ENCODE measurements around the gene UGT1A5.

The UGT1A5 gene

GRCh38 chr2:233820774-233821105 lies 108.0 kb downstream of the UGT1A5 start:
- Histone ChIP-seq H3K36me3 (no peaks in the 10 kb centered on the region), H3K27me3 (ENCODE audit: insufficient read depth, low read depth, severe bottlenecking) (no peaks in the 10 kb centered on the region), H3K27ac (no peak overlapping the region), H3K9me3 (ENCODE audit: severe bottlenecking) (no peaks in the 10 kb centered on the region), H3K4me3 (ENCODE audit: low read depth, low read length) (no peak overlapping the region)
- peak; percentile 5 for DNase-seq
- TF ChIP-seq CTCF (IDR thresholded peaks at IDR 0.05; ENCODE audit: low read depth, low read length), result no peak

GRCh38 chr2:233821196-233821595 lies 108.5 kb downstream of the UGT1A5 start:
- H3K27me3 ChIP-seq (ENCODE audit: insufficient read depth, low read depth, severe bottlenecking), result no peaks in the 10 kb centered on the region
- no peak overlapping the region for H3K27ac ChIP-seq
- no peak overlapping the region for H3K4me3 ChIP-seq (ENCODE audit: low read depth, low read length)
- H3K36me3 ChIP-seq, result no peaks in the 10 kb centered on the region
- TF ChIP-seq CTCF (IDR thresholded peaks at IDR 0.05; ENCODE audit: low read depth, low read length), result no peak
- no peaks in the 10 kb centered on the region for H3K9me3 ChIP-seq (ENCODE audit: severe bottlenecking)
- no peak for DNase-seq

- no peak for TF ChIP-seq CTCF (IDR thresholded peaks at IDR 0.05; ENCODE audit: low read depth, low read length)
- no peak overlapping the region for H3K27ac ChIP-seq
- H3K36me3 ChIP-seq, result no peaks in the 10 kb centered on the region
- no peaks in the 10 kb centered on the region for H3K27me3 ChIP-seq (ENCODE audit: insufficient read depth, low read depth, severe bottlenecking)
- no peak for DNase-seq
- no peaks in the 10 kb centered on the region for H3K9me3 ChIP-seq (ENCODE audit: severe bottlenecking)
- H3K4me3 ChIP-seq (ENCODE audit: low read depth, low read length), result no peak overlapping the region
These were observed 109.0 kb downstream of the UGT1A5 start for GRCh38 chr2:233821709-233822100.

- no peak overlapping the region for H3K27ac ChIP-seq
- TF ChIP-seq CTCF (IDR thresholded peaks at IDR 0.05; ENCODE audit: low read depth, low read length), result no peak
- no peak overlapping the region for H3K4me3 ChIP-seq (ENCODE audit: low read depth, low read length)
- no peaks in the 10 kb centered on the region for H3K27me3 ChIP-seq (ENCODE audit: insufficient read depth, low read depth, severe bottlenecking)
- DNase-seq, result peak; percentile 4
- H3K9me3 ChIP-seq (ENCODE audit: severe bottlenecking), result no peaks in the 10 kb centered on the region
- no peaks in the 10 kb centered on the region for H3K36me3 ChIP-seq
These were observed 109.5 kb downstream of the UGT1A5 start for GRCh38 chr2:233822101-233822771.

All from WERI-Rb-1 (cell line).